Hematopoietic multipotent progenitor cell (in vitro differentiated cells): ENCODE data around the gene JMJD6. TPM values are rescaled to one million over a fixed set of nuclear protein-coding genes. Genes with fewer than 3 reads are reported as not detected.
"Not testable (repeated sequence)": the region's sequence is repeated elsewhere in the genome, so short reads cannot be mapped to it uniquely, and the experiment has no call there.

Source experiments
- DNase-seq, 3 donors: peaks; one replicate each; pipeline ENCODE4 v3.0.0-alpha.2; 2011 to 2015; ENCODE audit warnings: low read depth in 2 of 3, low spot score in 2 of 3
- total RNA-seq: library from RNA; depleted of rRNA; stranded (reverse); fragments of >200 nt; gene quantifications from one replicate; pipeline ENCODE4 v1.2.3, GENCODE V29; 2012

JMJD6 gene
- total RNA-seq, 1 donor = 16.7 TPM

- no peak for DNase-seq
Measured at GRCh38 chr17:76720211-76720610, 6.2 kb downstream of the JMJD6 start.

GRCh38 chr17:76718516-76718915 is 7.9 kb downstream of the JMJD6 start:
- no peak for DNase-seq

GRCh38 chr17:76716839-76717215 is 9.6 kb downstream of the JMJD6 start:
- DNase-seq = no peak

DNA sequence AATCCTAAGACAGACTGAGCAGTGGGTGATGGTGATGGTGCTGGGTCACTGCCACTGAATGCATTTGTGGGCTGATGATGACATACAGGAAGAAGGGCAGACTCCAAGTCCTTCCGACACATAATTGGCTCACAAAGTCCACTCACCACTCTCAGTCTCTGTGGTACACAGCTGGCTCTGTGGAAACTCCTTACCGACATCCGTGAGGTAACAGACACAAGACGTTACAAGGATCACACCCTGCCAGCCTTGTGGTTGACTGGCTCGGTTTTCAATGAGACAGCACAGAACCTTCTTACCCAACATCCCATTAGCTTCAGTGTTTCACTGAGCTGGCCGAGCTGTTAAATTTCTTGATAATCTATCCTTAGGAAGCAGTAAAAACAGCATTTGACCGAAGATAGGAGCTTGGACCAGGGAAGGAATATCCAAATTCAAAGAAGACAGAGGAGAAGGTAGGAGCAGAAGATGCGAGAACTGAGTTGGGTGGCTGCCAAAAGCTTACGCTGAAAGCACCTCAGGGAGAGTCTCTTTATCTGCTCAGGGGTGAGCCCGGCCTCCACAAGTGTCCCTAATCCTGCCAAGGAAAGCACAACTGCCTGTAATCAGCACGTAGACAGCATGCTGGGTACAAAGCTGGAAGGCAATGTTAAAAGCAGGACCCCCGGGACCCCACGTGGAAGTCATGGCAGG is 10.1 kb downstream of the JMJD6 start:
- peak in 2 of 3 donors; percentile 78 to 84 for DNase-seq

DNA sequence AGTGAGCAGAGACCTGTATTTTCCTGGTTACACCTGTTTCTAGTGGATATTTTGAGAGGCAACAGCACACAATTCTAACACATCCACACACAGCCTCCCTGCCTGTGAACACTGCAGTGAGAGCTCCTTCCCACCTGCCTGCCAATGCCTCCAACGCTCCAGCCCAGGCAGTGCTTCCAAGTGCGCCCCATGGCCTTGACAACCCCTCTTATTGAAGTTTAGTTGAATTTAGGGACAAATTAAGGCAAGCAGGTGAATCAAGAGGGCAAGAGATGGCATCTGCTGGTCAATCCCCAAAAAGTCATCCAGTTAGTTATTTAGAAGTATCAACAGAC is 10.9 kb downstream of the JMJD6 start:
- DNase-seq = no peak

DNA sequence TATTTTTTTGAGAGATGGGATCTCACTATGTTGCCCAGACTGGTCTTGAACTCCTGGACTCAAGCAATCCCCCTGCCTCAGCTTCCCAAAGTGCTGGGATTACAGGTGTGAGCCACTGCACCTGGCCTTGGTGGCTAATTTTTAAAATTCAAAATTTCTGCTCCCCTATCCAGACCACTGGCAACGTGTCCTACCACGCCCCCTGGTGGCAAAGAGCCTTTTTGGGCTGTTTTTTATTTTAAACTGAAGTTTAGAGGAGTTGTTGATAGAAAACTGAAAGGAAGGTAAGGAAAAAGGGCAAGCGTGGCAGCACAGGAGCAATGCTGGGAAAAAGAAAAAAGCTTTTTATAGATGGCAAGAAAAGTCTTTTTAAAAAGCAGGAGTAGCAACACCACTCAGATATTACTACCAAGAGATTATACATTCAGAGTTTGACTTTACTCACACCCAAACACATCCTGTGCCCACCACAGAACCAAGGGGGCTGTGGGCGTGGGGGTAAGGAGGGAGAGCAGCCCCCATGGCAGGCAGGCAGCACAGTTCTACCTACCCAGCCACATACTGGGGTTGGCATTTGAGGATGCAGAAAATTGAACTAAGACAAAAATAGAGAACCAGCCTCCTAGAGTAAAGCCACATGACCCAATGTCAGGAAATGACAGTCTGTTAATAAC is 11.4 kb downstream of the JMJD6 start:
- DNase-seq = peak in 2 of 3 donors; percentile 61 to 79

DNA sequence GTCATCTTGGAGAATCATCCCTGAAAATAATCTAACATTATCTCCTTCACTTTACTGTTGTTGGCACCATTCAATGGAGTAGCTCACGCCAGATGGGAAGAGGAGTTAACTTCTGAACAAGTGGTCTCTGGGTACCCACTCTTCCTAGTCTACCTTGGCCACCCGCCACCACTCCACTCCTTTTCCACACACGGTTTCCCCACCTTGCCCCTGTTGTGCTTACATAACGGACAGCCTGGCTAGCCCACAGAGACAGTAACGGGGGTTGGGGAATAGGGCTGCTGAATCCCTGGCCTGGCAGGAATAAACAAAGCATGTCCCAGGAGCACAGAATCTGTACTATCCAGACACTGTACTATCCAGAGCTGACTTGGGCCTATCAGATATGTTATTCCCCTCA is 12.1 kb downstream of the JMJD6 start:
- DNase-seq = no peak

GRCh38 chr17:76713765-76714164 is 12.6 kb downstream of the JMJD6 start:
- no peak for DNase-seq

DNA sequence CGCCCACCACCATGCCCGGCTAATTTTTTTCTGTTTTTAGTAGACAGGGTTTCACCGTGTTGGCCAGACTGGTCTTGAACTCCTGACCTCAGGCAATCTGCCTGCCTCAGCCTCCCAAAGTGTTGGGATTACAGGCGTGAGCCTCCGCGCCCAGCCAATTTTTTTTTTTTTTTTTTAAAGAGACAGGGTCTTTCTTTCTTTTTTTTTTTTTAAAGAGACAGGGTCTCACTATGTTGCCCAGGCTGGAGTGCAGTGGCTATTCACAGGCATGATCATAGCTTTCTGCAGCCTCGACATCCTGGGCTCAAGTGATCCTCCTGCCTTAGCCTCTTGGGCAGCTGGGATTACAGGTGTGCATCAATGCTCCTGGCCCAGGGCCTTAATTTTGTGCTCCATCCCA is 14.1 kb downstream of the JMJD6 start:
- not testable (repeated sequence) for DNase-seq

- DNase-seq = peak in 2 of 3 donors; percentile 60 to 71
Measured at GRCh38 chr17:76710863-76711611, 15.4 kb downstream of the JMJD6 start, which contains the start of gene MXRA7. Gene MXRA7 (minus strand): TSS chr17:76710965. CDS start chr17:76710946, 19 bp downstream.

DNA sequence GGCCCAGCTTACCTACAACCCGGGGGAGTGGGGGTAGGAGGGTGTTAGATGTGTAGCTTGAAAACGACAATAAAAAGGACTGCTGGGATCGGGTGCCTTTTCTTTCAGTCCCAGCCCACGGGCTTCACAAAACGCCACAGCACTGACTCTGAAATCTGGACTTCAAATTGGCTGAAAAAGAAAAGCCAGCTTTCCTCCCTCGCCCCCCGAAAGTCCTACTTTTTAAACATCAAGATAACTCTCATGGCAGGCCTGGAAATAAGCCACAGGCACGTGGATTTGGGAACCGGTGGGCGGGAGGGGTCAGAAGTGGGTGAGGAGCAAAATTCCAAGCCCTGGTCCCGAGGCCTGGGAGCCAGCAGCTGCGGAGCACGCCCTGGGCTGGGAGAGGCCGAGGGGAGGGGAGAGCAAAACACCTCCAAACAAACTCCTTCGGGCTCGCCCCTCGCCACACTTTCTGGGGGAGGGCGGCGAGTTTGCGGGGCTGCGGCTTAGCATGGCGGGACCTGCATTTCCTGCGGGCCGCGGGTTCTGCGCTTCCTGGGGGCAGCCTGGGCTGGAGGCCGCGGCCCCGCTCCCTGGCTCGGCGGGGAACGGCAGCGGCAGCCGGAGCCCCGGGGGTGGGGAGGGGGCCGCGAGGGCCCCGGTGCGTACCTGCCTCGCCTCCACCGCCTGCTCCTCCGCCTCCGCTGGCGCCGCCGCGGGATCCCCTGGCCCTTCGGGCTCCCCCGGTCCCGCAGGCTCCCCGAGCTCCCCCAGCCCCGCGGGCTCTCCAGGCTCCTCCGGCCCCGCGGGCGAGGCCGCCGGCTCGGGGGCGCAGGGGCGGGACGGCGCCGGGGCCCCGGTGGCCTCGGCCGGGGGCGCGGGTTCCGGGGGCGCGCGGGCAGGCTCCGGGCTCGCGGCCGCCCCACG is 16.2 kb downstream of the JMJD6 start:
- not testable (repeated sequence) for DNase-seq

DNA sequence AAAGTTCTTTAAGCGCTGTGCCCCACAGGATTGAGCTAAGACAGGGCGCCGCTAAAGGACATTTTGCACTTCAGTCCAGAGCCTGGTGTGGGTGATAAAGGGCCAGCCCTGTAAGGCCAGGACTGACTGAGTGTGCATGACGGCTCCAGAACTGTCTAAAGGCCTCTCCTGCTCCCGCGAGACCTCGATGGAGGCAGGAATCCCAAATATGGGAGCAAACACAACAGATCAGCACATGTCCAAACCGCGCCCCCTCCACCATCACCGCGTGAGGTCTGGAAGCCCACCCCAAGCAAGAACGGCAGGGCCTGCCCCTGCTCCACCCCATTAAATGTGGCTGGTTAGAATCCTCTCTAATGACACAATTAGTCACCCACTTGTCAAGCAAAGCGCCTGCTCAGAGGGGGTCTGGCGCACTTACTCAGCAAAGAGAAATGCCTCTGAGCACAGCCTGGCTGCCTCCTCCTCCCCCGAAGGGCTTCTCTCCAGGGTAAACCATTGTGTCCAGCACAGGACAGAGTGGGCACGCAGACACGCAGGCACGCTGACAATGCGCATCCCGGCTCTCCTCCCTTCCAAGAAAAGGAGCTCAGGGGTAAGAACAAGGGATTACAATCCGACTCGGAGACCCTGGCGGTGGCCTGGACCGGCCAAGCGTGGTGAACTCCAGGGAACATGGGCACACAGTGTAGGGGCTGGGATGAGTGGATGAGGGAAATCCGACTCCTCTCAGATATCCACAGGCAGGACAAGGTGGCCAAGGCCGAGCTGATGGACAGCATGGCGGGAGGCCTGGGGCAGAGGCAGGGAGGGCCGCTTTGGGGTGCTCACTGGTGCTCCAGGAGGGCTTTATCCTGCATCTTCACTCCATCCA is 17.1 kb downstream of the JMJD6 start:
- no peak for DNase-seq

GRCh38 chr17:76707985-76708807 is 18.2 kb downstream of the JMJD6 start:
- no peak for DNase-seq

DNA sequence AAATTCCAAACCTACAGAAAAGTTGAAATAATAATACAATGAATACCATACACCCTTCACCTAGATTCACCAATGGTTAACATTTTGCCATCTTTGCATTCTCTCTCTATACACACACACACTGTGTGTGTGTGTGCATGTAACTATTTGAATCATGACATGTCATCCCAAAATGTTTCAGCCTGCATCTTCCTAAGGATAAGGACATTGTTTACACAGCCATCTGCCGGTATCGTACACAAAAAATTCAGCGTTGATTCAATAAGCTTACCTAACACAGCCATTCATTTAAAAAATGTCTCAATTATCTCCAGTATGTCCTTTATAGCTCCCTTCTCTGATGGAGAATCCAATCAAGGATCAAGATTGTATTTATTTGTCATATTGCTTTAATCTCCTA is 19.6 kb downstream of the JMJD6 start:
- DNase-seq = no peak

DNA sequence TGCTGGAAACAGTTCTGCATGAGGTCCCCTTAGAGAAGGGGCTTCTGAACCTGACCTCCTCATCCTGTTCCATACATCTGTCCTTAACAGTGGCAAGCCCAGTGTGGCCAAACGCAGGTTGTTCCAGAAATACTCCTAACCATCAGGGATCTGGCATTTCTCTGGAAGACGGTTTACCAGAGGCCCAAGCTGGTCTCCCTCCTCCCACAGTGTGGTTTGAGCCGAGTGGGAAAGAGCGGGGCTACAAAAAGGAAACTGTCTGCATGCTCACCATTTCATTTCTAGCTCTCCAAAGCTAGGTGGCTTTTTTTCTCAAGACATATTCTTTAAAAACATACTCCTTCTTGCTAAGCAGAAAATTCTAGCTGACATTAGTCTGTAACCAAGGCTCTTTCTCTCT is 21.6 kb downstream of the JMJD6 start:
- no peak for DNase-seq

GRCh38 chr17:76702941-76703637 is 23.3 kb downstream of the JMJD6 start:
- DNase-seq = no peak

GRCh38 chr17:76702076-76702475 is 24.3 kb downstream of the JMJD6 start:
- no peak for DNase-seq

- DNase-seq = no peak
Measured at GRCh38 chr17:76701471-76701967, 24.9 kb downstream of the JMJD6 start.
